GM19193 (cell line): ENCODE data around the gene AIP.

Experiments used
- POLR2A ChIP-seq: IDR thresholded peaks from 4 replicates; pipeline ENCODE4 v1.6.1; 2011; ENCODE audit not compliant: insufficient read depth, insufficient read length; ENCODE audit errors: extremely low read depth

The AIP gene

DNA sequence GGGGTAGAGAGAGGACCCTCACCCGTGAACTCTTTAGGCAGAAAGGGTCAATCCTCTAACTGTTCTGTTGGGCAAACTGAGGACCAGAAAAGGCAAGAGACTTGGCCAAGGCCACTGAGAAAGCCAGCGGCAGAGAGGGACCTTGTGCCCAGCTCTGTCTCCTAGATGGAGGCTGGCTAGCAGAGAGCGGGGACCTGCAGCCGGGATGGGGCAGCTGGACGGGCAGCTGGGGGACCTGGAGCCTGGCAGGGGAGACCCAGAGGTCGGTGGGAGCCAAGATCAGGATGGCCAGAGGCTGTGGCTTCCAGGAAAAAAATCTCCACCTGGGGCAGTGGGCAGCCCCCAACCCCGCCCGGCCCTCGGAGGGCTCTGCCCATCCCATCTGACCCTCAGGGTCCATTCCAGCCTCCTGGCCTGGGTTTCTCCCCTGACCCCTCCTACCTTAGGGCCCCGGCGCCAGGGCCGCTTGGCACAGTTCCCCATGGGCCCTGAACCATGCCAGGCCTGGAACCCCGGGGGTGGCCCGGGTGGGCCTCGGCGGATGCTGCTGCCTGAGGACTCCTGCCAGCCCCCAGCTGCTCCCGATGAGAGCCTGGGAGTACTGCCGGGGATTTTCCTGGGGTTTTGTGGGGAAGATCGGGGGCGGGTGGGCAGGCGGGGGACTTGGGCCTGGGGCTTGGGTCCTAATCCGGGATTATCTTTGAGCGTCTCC lies 40.2 kb downstream of the AIP start, which contains the start of gene CABP2:
CABP2 (minus strand) TSS at position 603 of the 712 bp plus-strand sequence; CDS start at position 483, 120 bp downstream.
- no peak for TF ChIP-seq POLR2A

DNA sequence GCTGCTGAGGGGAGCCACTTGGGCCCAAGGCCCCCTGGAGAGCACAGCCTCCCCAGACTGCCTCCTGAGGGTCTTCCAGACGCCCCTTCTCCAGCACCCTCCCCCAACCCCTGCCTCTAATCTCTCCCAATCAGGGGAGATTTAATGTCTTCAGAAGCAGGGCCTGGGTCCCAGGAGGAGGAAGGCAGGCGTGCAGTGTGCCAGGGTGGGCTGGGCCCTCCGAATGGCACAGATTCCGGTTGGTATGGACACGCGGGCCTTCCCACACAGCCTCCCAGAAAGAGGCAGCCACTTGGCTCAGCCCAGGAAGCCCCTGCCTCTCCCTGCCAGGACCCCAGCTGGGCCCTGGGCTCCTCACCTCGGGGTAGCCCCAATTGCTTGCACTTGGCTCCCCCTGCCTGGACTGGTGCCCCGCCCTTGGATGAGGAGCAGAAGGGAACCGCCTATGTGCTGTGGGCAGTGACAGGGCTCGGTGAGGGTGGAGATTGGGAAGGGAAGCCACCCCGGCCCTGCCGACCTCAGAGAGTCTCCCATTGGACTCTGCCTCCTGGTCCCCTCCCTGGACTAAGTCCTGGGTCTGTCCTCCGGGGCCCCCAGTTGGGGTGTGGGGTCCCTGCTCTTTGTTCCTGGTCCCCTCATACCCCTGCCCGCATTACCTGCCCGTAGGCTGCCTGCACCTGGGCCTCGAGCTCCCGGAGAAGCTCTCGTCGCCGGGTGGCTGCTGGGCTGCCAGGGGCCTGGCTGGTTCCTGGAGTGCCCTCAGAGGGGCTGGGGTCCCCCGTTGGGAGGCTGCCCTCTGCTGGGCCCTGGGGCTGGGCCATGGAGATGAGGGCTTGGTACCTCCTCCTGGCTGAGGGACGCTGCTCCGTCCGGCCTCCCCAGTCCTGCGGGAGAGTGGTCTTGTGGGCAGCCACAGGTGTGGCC lies 41.0 kb downstream of the AIP start:
- TF ChIP-seq POLR2A: no peak

DNA sequence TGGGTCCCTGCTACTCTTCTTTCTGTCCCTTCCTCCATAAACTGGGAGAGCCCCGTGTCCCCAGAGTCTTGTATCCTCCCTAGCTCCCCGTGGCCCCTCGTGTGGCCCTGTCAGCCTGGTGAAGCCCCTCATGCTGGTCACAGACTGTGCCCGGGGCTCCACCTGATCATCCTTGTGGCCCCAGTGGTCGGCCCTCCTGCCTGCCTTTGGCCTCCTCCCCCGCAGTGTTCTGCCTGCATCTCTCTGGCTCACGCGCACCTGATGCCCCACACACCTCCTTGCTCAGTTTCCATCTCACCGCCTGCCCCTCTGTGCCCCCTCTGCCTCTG lies 41.6 kb downstream of the AIP start:
- no peak for TF ChIP-seq POLR2A

DNA sequence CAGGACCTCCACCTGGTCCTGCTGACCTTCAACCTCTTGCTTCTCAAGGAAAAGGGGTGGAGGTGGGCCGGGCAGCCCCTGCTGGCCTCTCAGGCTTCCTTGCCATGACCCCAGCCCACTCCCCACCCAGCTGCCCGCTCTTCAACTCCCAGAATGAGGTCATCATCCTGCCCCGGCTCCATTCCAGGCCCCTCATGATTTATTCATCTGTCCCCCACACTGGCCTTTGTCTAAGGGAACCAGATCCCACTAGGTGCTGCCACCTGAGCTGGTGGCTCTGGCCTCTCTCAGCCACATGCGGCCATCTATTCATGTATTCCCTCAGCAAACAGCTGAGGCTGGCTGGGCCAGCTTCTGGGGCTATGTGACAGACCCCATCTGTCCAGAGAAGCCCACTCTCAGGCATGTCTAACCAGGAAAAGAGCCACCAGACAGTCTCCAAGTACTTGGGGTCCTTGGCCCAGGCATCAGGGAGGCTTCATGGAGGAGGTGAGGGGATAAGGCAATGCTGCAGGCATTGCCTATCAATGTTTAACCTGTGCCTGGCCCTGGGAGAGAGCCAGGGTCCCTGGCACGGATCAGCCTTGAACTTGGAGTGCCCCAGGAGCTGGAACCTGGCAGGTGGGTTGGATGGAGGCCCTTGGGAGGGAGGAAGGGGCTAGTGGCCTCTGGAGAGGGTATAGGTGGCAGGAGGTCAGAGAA lies 42.6 kb downstream of the AIP start:
- no peak for TF ChIP-seq POLR2A

DNA sequence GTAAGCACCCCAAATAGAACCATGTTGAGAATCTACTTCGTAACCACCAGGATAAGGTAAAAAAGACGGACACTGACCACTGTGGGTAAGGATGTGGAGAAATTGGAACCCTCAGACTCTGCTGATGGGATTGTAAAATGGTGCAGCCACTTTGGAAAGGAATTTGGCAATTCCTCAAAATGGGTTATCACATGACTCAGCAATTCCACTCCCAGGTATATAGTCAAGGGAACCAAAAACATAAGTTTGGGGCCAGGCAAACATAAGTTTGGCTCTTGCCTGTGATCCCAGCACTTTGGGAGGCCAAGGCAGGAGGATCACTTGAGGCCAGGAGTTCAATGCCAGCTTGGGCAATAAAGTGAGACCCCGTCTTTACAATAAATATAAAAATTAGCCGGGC lies 45.5 kb downstream of the AIP start:
- no peak for TF ChIP-seq POLR2A

DNA sequence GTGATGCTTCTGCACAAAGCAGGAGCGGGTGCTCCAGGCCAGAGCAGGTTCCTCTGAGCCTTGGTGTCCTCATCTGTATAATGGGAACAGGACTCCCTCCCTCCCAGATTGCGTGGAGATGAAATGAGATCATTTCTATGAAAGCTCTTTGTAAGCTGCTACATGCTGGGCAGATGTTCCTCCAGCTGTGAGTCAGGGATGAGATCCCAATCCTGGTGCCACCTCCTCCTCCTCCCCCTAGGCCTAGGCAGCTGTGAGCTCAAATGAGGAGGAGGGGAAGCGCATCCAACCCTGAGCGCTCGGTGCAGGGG lies 47.4 kb downstream of the AIP start:
- TF ChIP-seq POLR2A: no peak

DNA sequence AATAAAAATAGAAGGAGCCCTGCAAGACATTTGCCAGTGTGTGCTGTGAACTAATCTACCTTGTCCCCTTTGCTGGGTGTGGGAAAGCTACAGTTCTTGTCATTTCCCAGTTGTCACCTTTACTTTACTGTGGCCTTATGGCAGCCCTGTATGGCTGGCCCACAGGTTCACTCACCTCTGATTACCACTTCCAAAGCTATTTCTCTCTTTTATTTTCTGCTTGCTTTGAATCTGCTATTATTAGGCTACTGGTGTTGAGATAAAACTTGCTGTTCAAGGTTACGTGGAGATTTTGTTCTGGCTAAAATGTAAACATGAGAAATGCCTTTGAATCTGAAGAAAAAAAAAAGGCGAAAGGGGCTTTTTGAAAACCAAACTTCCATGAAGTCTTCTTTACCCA lies 50.1 kb downstream of the AIP start:
- no peak for TF ChIP-seq POLR2A

DNA sequence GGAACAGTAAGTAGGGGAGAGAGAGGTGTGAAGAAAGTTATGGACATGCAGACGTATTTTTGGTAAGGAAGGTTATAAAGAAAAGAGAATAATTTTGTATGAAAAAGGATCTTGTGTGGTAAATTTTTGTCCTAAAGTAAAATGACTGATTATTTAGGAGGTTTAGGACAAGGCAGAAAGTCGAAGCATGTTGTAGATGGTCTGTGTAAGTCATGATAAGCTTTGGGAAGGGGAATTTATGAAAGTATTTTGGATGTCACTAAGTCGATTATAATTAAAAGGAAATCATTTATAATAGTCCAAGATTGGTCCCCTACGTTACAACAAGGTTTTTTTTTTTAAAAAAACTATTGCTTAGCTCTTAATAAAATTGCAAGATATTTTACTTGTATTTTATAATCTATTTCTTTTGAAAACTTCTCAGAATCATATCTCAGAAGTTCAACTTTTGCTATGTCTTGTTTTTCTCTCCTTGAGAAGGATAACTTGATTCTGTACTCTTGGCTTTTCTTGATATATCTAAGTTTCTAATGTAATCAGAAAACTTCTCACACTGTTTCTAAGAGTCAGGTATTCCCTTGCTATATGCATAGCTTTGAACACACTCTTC lies 51.3 kb downstream of the AIP start:
- TF ChIP-seq POLR2A: no peak

DNA sequence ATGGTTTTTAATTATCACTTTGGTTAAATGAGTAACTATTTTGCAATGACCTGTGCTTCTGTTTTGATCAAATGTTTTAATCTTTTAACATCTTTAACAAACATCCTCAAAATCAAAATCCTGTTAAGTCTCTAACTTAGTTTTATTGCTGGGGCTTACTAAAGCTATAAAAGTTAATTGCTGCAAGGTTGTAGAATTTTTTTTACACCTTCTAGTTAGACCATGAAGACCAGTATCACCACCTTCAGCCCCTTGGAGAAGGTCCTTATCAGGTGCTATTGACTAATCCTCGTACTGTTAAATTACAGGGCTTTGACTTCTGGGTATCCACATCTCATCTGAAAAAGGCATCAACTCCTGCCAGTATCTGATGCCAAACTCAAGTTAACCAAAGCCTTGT lies 52.7 kb downstream of the AIP start:
- no peak for TF ChIP-seq POLR2A

DNA sequence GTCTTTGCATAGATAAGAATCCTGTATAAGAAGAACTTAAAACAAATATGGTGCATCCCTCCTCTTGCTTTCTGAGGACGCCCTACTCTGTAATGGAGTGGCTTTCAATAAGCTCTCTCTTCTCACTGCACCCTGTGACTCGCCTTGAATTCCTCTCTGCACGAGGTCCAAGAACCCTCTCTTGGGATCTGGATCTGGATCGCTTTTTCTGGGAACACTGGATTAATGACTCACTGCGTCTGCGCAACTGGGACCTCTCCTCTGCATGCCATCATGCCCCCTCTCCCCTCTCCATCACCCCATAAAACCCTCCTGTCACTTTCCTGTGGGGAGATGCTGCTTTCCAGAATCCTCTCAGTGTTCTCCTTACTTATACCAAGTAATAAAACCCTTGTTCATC lies 55.5 kb downstream of the AIP start:
- TF ChIP-seq POLR2A: no peak

DNA sequence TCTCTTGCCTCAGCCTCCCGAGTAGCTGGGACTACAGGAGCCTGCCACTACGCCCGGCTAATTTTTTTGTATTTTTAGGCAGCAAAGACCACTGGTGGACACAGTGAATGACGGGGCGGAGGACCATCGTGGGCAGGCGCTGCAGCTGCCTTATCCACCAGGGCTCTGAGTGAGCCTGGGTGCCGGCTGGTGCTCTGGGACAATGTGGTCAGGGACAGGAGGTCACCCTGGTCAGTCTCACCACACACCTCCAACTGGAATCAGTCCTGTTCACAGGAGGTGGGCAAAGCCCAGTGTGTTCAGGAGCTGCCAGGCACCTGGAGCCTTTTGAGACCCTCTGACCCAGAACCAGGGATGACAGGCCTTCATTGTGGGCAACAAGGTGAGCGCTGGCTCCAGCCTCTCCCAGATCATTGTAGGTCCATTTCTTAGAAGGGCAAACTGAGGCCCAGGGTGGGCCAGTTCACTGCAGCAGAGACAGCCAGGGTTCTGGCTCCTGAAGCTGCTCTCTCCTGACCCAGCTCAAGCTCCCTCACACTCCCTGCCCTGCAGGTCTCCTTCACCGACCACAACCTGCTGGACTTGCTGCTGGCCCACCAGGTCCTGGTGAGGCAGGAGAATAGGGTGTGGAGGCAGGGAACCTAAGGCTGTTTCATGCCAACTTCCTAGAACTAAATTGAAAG lies 56.1 kb downstream of the AIP start:
- no peak for TF ChIP-seq POLR2A

DNA sequence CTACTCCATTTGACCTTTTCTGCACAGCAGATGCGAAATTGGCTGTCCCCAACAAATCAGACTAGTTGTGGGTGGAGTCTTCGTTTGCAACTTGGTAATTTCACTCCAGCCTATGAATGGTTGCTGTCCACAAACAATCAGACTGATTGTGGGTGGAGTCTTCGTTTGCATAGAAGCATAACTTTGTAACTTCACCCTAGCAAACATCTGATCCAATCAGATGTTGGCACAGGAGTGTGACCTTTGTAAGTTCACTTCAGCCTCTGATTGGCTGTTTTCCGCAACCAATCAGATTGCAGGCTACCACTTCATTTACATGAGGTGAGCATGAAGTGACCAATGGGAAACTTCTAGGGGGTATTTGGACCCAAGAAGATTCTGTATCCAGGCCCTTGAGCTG lies 56.7 kb downstream of the AIP start:
- no peak for TF ChIP-seq POLR2A
